Heart left ventricle (tissue), 16 donors: ENCODE results near the gene SQOR. TPM values are rescaled to one million over a fixed set of nuclear protein-coding genes. Genes with fewer than 3 reads are reported as not detected.

Experiments used
- ATAC-seq, 4 donors: fragments of 200-7000 bp; cut with Tn5 transposase; one replicate each; pipeline ENCODE4 v1.9.1; 2020 to 2022; ENCODE audit warnings: moderate library complexity in 4 of 4, mild to moderate bottlenecking in 3 of 4, moderate number of reproducible peaks in 1 of 4
- DNase-seq, 5 donors: peaks; one replicate each; pipeline ENCODE4 v3.0.0-alpha.2; 2020
- H3K27ac ChIP-seq, 12 donors: fragments of 200-600 bp; sonication (generic) in 4 of 12; one replicate each; pipeline versions ENCODE4 v1.5.0 to v1.8.0; 2016 to 2022; ENCODE audit warnings: mild to moderate bottlenecking in 2 of 12
- H3K27me3 ChIP-seq, 9 donors: fragments of 200-600 bp; sonication (generic) in 2 of 9; one replicate each; pipeline versions ENCODE4 v1.5.1 to v1.8.0; 2016 to 2022; ENCODE audit warnings: mild to moderate bottlenecking in 3 of 9
- H3K36me3 ChIP-seq, 9 donors: fragments of 200-600 bp; sonication (generic) in 2 of 9; one replicate each; pipeline versions ENCODE4 v1.5.0 to v1.8.0; 2018 to 2022; ENCODE audit warnings: mild to moderate bottlenecking in 2 of 9
- H3K4me1 ChIP-seq, 12 donors: fragments of 200-600 bp; sonication (generic) in 4 of 12; one replicate each; pipeline versions ENCODE4 v1.5.0 to v1.8.0; 2016 to 2022; ENCODE audit warnings: mild to moderate bottlenecking in 3 of 12
- H3K4me3 ChIP-seq, 12 donors: fragments of 200-600 bp; sonication (generic) in 4 of 12; one replicate each; pipeline versions ENCODE4 v1.5.0 to v1.8.0; 2017 to 2022; ENCODE audit warnings: mild to moderate bottlenecking in 9 of 12, moderate library complexity in 4 of 12
- H3K9me3 ChIP-seq, 12 donors: fragments of 200-600 bp; sonication (generic) in 4 of 12; one replicate each; pipeline versions ENCODE4 v1.5.0 to v1.8.0; 2016 to 2022; ENCODE audit warnings: mild to moderate bottlenecking in 1 of 12
- POLR2A ChIP-seq, 2 donors: fragments of 450-650 bp; IDR thresholded peaks; one replicate each; pipeline ENCODE4 v1.6.1; 2017; ENCODE audit warnings: antibody characterized with exemption in 2 of 2, mild to moderate bottlenecking in 2 of 2, moderate library complexity in 2 of 2
- WGBS, 4 donors: extraction: QIAGEN DNeasy Blood & Tissue Kit in 2 of 4; methylation state at CpG; one replicate each; pipeline versions ENCODE4 v1.1.5 to v1.1.7; 2013 to 2018; 5-methylcytosine and 5-hydroxymethylcytosine counted together
- intact Hi-C, 10 donors: fragments of 100-400 bp; cut with DNase I; formaldehyde crosslinking; loops; one replicate each; pipeline versions ENCODE4 v1.11.1 to v1.14.2; 2022
- polyA plus RNA-seq, 2 donors: library from polyadenylated mRNA; stranded (reverse); fragments of 200-250 nt; gene quantifications; one replicate each; pipeline ENCODE4 v1.2.3, GENCODE V29; 2013
- total RNA-seq, 9 donors: library from RNA; depleted of rRNA in 2 of 9; stranded (reverse); fragments of >200 nt in 2 of 9; fragmentation: NEBNext Ultra II Directional in 3 of 9; extraction: Animal tissue kit (Norgen Biotek cat#: 25700) in 3 of 9; gene quantifications; one replicate each; pipeline versions ENCODE4 v1.1.0 to v1.2.4, GENCODE V29; 2016 to 2023
- TF ChIP-seq, protein P1 (sequence below), 12 donors: fragments of 200-600 bp; sonication (generic) in 4 of 12; IDR thresholded peaks; one replicate each; pipeline versions ENCODE4 v1.5.0 to v1.8.0; 2018 to 2022; ENCODE audit warnings: antibody characterized with exemption in 12 of 12, mild to moderate bottlenecking in 5 of 12
- donor health status: ischemic (EF 13 %, LVEDD 7.1; RV severe dilation, severe dysfunction).
- donor health status: healthy with polysubstance abuse.
- donor health status: DM: no; HTN: yes; CAD: no.
- donor health status: DM: no; HTN: no; CAD: no.
- donor health status: ischemic (EF 25% LVEDD 6.9; RV normal size, moderate dysfunction).
- donor health status: ischemic (EF 25% LVEDD 5.7; RV mildly dilated, moderate dysfunction).
- donor health status: healthy.
- donor health status: DM: yes; HTN: yes; CAD: no.
- donor health status: ischemic (EF 35%, LVEDD 5.7; RV mildly dilated, moderate dysfunction).
- donor health status: nonischemic (EF 11% LVEDD 7.7; RV severe dilation, severe dysfunction).
- donor health status: DM: yes; HTN: yes; CAD: no.
- donor health status: PGD.
- donor health status: ischemic (EF 29% LVEDD 5.4; RV normal size, mild dysfunction).
- donor health status: nonischemic (EF 23%, LVEDD 6.1; RV moderate dilation, normal function).

The SQOR gene
- total and polyA plus RNA-seq, 11 donors: 9.5 to 60.9 (median 17.5) TPM

DNA sequence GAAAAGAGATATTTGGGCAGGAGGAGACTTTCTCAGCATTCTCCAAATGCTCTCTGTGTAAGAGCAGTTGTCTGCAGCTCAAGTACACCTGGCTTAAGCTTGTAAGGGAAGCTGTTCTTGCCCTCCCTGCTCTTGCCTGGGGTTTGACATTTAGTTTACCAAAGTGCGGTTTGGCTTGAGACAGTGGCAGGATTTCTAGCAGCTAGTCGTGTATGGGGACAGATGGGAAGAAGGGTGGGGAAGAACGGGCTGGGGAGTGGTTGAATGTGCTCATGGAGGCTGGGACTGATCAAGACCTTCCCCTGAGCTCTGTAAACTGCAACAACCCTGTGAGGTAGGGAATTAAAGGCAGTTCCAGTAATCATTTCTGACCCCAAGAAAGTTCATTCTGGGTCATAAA lies 39.8 kb downstream of the SQOR start:
- H3K4me3 ChIP-seq: no peak overlapping the region
- ATAC-seq (no peak), DNase-seq (no peak)
- H3K4me1 ChIP-seq: peaks cover 0 to 4% (median 0%) of the 10 kb centered on the region in 12 donors
- H3K27ac ChIP-seq: no peak overlapping the region
- H3K27me3 ChIP-seq: no peaks in the 10 kb centered on the region
- no peaks in the 10 kb centered on the region for H3K9me3 ChIP-seq
- intact Hi-C loops: no loop called here
- no peak for TF ChIP-seq POLR2A (IDR thresholded peaks at IDR 0.05)
- TF ChIP-seq, protein P1, sequence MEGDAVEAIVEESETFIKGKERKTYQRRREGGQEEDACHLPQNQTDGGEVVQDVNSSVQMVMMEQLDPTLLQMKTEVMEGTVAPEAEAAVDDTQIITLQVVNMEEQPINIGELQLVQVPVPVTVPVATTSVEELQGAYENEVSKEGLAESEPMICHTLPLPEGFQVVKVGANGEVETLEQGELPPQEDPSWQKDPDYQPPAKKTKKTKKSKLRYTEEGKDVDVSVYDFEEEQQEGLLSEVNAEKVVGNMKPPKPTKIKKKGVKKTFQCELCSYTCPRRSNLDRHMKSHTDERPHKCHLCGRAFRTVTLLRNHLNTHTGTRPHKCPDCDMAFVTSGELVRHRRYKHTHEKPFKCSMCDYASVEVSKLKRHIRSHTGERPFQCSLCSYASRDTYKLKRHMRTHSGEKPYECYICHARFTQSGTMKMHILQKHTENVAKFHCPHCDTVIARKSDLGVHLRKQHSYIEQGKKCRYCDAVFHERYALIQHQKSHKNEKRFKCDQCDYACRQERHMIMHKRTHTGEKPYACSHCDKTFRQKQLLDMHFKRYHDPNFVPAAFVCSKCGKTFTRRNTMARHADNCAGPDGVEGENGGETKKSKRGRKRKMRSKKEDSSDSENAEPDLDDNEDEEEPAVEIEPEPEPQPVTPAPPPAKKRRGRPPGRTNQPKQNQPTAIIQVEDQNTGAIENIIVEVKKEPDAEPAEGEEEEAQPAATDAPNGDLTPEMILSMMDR (IDR thresholded peaks at IDR 0.05): no peak
- H3K36me3 ChIP-seq: peaks cover 0 to 97% (median 85%) of the 10 kb centered on the region in 9 donors
- WGBS, 4 donors: 71 to 76% (median 72%) methylated on average over 3 of the region's 3 CpGs

DNA sequence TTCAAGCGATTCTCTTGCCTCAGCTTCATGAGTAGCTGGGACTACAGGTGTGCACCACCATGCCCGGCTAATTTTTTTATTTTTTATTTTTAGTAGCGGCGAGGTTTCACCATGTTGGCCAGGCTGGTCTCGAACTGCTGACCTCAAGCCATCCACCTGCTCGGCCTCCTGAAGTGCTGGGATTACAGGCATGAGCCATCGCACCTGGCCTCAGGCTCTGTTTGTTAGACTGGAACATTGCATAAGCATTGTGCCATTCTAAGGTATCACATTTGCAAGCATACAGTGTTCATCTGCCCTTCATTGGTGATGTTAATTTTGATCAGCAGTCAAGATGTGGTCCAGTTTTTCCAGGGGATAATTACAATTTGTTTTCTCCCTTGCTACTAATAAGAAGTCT lies 43.0 kb downstream of the SQOR start:
- H3K27me3 ChIP-seq: no peaks in the 10 kb centered on the region
- H3K27ac ChIP-seq: no peak overlapping the region
- H3K9me3 ChIP-seq: no peaks in the 10 kb centered on the region
- DNase-seq: no peak
- ATAC-seq: no peak
- no peaks in the 10 kb centered on the region for H3K4me1 ChIP-seq
- no peak overlapping the region for H3K4me3 ChIP-seq
- WGBS, 4 donors: 95 to 97% (median 96%) methylated on average over 7 of the region's 7 CpGs
- TF ChIP-seq, protein P1 (IDR thresholded peaks at IDR 0.05): no peak
- TF ChIP-seq POLR2A (IDR thresholded peaks at IDR 0.05): no peak
- intact Hi-C loops: no loop called here
- peaks cover 0 to 98% (median 93%) of the 10 kb centered on the region in 9 donors for H3K36me3 ChIP-seq

DNA sequence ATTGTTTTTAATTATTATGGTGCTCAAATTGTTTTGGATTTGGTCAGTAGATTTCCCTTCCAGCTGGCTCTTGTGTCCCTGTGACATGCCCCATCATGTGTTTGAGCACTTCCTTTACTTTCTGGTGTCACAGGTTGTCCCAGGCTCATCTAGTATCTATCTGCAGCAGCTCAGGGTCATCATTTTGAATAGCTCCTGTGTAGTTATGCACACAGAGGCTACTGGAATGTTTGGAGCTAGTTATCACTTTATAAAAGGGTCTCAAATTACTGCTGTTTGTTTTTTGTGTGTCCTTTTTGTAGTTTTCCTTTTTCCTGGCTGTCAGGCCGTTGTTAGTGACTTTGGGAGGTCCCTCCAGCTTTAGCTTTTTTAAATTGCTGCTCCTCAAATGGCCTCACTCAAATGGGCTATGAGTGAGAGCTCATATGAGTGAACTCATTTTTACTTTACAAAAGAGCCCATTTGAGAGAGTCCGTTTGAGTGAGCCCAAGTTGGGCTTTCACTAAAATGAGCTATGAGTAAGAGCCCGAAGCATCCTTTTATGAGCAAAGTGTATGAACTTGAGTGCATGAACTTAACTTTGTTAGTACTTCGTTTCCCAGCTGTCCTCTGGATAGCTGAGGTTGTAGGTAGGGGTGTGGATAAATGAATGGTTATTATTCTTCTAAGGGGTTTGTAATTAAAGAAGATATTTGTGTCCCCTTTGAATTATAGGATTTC lies 43.8 kb downstream of the SQOR start:
- Histone ChIP-seq H3K27ac (no peak overlapping the region), H3K36me3 (peaks cover 0 to 98% (median 95%) of the 10 kb centered on the region in 9 donors), H3K27me3 (no peaks in the 10 kb centered on the region), H3K4me1 (no peaks in the 10 kb centered on the region), H3K9me3 (no peaks in the 10 kb centered on the region), H3K4me3 (no peak overlapping the region)
- 80 to 96% (median 86%) methylated on average over 4 of the region's 4 CpGs for WGBS, 4 donors
- no peak for ATAC-seq
- no peak for DNase-seq
- intact Hi-C loops: no loop called here
- TF ChIP-seq, protein P1 (IDR thresholded peaks at IDR 0.05): no peak
- TF ChIP-seq POLR2A (IDR thresholded peaks at IDR 0.05): no peak

DNA sequence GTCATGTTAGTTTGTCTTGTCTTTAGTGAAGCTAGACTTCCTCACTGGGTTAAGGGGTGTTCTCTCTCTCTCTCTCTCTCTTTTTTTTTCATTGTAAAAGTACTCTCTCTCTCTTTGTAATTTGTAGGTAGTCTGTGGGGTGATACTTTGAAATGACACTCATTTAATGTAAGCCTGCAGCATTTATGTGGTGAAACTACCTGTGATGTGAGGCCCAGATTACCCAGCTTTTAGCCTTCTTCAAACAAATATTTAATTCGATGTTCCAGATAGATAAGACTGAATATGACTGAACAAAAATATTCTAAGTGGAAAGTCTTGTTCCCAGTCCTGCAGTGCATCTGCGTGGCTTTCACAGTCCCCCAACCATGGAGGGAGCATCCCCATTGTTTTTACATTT lies 49.7 kb downstream of the SQOR start:
- no peak for DNase-seq
- no peaks in the 10 kb centered on the region for H3K4me1 ChIP-seq
- WGBS, 4 donors: 90 to 93% (median 91%) methylated on average over 2 of the region's 2 CpGs
- no peak overlapping the region for H3K4me3 ChIP-seq
- H3K36me3 ChIP-seq: peaks cover 0 to 100% (median 96%) of the 10 kb centered on the region in 9 donors
- ATAC-seq: no peak
- TF ChIP-seq, protein P1 (IDR thresholded peaks at IDR 0.05): no peak
- no peak for TF ChIP-seq POLR2A (IDR thresholded peaks at IDR 0.05)
- H3K9me3 ChIP-seq: no peaks in the 10 kb centered on the region
- H3K27me3 ChIP-seq: no peaks in the 10 kb centered on the region
- no peak overlapping the region for H3K27ac ChIP-seq
- intact Hi-C loops: no loop called here
